GM18519 (cell line): ENCODE measurements around the gene IP6K3.

ENCODE experiments used
- ATAC-seq: cut with Tn5 transposase; IDR thresholded peaks from one replicate; pipeline ENCODE4 v1.9.1; 2021; ENCODE audit warnings: mild to moderate bottlenecking, moderate library complexity; ENCODE audit not compliant: unreplicated experiment, low FRiP score

IP6K3 gene

GRCh38 chr6:33778444-33779121 lies 31.9 kb upstream of the IP6K3 start:
- ATAC-seq: no peak

- ATAC-seq: no peak
Observed at GRCh38 chr6:33777398-33778388, 31.0 kb upstream of the IP6K3 start.

DNA sequence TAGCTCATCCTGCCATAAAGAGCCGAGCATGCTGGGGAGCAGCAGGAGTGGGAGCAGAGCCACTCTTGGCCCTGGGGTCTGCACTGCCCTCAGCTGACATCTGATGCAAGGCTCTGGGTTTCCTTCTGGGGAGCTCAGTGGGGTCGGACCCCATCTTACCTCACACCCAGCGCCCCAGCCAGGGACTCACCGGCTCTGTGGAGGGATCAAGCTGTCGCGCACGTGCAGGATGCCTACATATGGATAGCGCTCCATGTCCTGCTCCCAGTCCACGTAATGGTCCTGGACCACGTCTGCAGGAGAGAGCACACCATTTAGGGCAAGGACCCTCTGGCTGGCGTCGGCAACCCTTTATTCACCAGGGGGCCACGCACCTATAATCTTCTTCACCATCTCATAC lies 30.1 kb upstream of the IP6K3 start:
- no peak for ATAC-seq

- no peak for ATAC-seq
Observed at GRCh38 chr6:33776186-33776585, 29.5 kb upstream of the IP6K3 start.

DNA sequence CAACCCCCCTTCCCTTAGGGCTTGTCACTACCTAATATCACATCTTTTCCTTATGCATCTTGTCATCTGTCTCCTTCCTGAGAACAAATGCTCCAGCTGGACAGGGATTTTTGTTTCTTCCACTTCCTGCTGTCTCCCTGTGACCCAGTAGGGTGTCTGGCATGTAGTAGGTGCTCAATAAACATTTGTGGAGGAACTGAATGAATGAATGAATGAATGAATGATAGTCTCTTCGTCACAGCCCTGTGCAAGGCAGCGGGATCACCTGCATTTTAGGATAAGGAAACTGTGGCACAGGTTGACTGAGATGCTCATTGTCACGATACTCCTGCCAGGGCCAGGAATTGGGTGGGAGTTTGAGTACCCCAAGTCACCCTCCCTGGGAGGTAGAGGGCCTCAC lies 28.1 kb upstream of the IP6K3 start:
- ATAC-seq: no peak

DNA sequence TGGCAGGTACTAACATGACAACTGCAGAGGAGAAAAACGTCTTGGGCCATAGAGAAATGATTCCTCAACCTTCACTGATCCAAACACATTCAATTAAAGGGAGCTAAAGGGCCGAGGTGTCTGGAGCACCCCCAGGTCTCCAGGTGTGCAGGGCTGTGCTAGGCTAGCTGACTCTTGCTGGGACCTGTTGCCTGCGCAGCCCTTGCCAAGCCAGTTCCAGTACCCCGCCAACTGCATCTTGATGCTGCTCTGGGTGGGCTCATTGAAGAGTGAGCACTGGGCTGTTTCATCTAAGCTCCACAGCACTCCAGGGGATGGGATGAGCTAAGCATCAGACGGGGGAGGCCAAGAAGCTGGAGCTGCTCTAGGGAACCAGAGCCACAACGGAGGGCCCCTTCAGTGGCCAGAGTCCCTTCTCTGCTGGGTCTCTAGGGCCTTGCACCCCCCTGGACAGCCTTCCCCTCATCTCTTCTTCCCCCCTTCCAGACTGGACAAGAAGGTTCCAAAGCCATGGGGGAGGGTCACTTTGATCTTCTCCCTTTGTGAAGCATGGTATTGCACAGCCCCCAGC lies 26.3 kb upstream of the IP6K3 start:
- ATAC-seq: no peak

GRCh38 chr6:33772082-33772830 lies 25.6 kb upstream of the IP6K3 start:
- ATAC-seq: no peak

DNA sequence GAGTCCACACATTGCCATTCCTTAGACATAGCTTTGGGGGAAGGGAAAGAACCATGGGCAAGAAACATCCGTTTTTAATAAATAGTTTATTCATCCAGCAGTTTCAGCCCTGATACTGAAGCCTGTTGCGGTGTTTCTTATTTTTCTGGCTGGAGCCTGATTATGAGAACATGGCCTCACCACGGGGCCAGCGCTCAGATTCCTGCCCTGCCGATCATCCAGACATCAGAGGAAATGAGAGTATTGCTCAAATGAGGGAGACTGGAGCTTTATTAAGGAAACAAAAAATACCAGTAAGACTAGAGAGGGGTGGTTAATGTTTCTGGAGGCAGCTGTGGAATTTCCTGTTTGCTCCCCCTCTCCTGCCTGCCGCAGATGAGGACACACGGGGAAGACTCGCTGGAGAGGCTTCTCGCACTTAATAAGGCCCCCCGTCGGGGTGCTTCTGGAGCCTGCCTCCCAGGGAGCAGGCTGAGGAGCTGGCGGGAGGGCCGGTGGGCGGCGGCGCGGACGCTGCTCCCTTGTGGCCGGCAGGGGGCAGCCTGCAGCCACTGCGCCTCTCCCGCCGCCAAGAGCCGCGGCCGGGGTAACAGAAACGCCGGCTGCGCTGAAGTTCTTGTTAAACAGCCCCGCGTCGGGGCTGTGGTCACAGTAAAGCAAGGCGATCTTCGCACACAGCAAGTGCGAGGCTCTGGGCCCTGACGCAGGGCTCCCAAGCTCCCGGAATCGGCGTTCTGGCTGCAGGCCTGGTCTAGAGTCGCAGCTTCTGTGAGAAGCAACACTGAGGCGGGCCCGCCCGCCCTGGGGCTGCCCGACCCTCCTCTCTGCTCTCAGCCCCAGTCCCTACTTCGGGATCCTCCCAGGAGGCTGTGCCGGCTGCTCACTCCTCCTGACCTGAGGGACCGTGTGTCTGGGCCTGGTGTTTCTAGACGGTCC lies 24.7 kb upstream of the IP6K3 start:
- ATAC-seq: no peak

- no peak for ATAC-seq
Observed at GRCh38 chr6:33770833-33771145, 24.1 kb upstream of the IP6K3 start.

- ATAC-seq: no peak
Observed at GRCh38 chr6:33770124-33770832, 23.6 kb upstream of the IP6K3 start.

DNA sequence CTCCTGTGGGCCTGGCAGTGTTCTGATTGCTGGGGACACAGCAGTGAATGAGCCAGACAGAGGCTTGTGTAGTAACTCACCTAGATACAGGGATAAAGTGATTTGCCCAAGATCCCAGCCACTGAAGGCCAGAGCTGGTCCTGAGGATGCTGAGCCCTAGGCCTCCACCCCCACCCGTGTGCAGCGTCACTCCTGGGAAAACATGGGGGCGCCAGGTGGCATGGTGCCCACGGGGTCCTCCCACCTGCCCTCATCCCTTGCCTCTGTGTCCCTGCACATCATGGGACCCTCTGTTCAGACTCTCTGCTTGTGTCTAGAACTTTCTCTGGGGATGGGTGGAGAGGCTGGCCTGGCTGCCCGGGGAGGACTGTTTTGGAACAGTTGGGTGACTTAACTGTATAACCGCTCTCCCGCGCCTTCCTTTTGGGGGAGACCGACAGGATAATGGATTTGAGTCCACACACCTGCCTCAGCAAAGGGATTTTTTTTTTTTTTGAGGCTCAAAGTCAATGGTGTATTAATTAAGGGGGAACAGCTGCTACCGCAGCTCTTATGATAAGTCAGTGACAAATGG lies 22.6 kb upstream of the IP6K3 start:
- ATAC-seq: no peak

GRCh38 chr6:33768644-33769120 lies 22.0 kb upstream of the IP6K3 start:
- no peak for ATAC-seq

GRCh38 chr6:33766921-33767907 lies 20.5 kb upstream of the IP6K3 start:
- no peak for ATAC-seq

DNA sequence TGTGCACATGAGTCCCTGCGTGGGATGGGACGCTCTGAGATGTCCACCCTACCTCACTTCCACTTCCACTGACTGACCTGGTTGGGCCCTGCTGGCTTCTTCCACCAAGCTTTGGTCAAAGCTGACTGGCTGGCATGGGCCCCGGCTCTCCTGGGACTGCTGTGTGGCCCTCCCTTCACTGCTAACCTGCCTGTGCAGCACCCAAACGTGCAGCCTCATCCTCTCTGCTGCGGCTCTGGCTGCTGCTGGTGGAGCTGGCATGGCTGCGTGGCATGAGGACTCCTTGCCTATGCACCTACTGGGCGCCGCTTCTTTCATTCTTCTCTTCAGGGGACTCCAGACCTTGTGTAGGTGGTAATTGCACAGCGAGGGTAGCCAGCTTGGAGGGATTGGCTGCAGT lies 18.7 kb upstream of the IP6K3 start:
- ATAC-seq: no peak

- ATAC-seq: no peak
Observed at GRCh38 chr6:33764036-33764435, 17.3 kb upstream of the IP6K3 start.

DNA sequence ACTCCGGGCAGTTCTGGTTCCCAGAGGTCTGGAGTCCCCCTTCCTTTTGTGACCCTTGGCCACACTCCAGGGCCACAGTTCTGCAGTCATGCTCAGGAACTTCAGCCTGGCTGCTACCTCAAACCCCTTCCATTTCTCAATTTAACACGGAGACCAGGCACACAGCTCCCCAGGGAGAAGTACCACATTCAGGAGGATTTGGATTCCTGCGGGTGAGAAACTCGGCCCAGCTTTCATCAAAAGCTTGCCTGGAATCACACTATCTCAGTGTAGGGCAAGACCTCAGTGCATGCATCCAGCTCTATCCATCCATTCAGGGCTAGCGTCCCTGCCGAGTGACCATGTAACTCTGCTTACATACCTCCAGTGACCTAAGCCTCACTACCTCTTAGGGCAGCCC lies 16.8 kb upstream of the IP6K3 start:
- ATAC-seq: no peak

- no peak for ATAC-seq
Observed at GRCh38 chr6:33762713-33763112, 16.0 kb upstream of the IP6K3 start.
